ENCODE data around the gene MMP11.

Gene MMP11

DNA sequence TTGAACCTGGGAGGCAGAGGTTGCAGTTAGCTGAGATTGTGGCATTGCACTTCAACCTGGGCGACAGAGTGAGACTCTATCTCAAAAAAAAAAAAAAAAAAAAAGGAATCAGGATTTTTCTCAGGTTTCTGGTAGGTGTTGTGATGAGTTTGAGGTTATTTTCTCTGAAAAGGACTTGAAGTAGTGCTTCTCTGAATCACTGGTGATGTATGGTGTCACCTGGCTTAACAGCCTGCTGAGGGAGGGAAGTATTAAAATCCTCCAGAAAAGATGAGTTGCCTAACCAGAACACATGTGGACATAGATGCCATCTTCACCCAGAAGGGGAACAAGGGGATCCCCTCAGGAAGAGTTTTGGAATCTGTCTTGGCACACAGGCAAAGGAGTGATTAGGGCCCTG, 34.2 kb downstream of the MMP11 start:
- TF ChIP-seq, protein P1, sequence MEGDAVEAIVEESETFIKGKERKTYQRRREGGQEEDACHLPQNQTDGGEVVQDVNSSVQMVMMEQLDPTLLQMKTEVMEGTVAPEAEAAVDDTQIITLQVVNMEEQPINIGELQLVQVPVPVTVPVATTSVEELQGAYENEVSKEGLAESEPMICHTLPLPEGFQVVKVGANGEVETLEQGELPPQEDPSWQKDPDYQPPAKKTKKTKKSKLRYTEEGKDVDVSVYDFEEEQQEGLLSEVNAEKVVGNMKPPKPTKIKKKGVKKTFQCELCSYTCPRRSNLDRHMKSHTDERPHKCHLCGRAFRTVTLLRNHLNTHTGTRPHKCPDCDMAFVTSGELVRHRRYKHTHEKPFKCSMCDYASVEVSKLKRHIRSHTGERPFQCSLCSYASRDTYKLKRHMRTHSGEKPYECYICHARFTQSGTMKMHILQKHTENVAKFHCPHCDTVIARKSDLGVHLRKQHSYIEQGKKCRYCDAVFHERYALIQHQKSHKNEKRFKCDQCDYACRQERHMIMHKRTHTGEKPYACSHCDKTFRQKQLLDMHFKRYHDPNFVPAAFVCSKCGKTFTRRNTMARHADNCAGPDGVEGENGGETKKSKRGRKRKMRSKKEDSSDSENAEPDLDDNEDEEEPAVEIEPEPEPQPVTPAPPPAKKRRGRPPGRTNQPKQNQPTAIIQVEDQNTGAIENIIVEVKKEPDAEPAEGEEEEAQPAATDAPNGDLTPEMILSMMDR (IDR thresholded peaks at IDR 0.05; ENCODE audit: poor library complexity, severe bottlenecking), result no peak
- Histone ChIP-seq H3K36me3 (ENCODE audit: low read depth) (peaks cover 59% of the 10 kb centered on the region), H3K4me1 (ENCODE audit: insufficient read depth, poor library complexity, severe bottlenecking) (no peaks in the 10 kb centered on the region), H3K27me3 (ENCODE audit: insufficient read depth, poor library complexity, severe bottlenecking) (no peaks in the 10 kb centered on the region), H3K9me3 (ENCODE audit: severe bottlenecking) (no peaks in the 10 kb centered on the region), H3K27ac (ENCODE audit: poor library complexity, severe bottlenecking) (no peak overlapping the region), H3K4me3 (ENCODE audit: severe bottlenecking) (no peak overlapping the region)
- DNase-seq (ENCODE audit: low spot score) (no peak), ATAC-seq (ENCODE audit: low read depth) (no peak)

DNA sequence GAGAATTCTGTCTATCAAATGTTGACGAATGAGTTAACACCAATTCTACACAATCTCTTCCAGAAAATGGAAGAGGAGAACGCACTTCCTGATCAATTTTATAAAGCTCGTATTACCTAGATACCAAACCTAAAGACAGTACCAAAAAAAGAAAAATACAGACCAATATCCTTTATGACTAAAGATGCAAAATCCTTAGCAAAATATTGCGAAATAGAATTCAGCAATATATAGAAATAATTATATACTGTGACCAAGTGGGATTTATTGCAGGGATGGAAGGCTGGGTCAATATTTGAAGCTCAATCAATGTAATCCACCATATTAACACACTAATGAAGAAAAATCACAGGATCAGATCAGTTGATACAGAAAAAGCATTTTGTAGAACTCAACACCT, 39.7 kb downstream of the MMP11 start:
- Histone ChIP-seq H3K27me3 (ENCODE audit: insufficient read depth, poor library complexity, severe bottlenecking) (no peaks in the 10 kb centered on the region), H3K4me1 (ENCODE audit: insufficient read depth, poor library complexity, severe bottlenecking) (no peaks in the 10 kb centered on the region), H3K27ac (ENCODE audit: poor library complexity, severe bottlenecking) (no peak overlapping the region), H3K36me3 (ENCODE audit: low read depth) (peaks cover 28% of the 10 kb centered on the region), H3K9me3 (ENCODE audit: severe bottlenecking) (no peaks in the 10 kb centered on the region), H3K4me3 (ENCODE audit: severe bottlenecking) (no peak overlapping the region)
- no peak for ATAC-seq (ENCODE audit: low read depth)
- TF ChIP-seq, protein P1 (IDR thresholded peaks at IDR 0.05; ENCODE audit: poor library complexity, severe bottlenecking), result no peak
- DNase-seq (ENCODE audit: low spot score), result no peak

DNA sequence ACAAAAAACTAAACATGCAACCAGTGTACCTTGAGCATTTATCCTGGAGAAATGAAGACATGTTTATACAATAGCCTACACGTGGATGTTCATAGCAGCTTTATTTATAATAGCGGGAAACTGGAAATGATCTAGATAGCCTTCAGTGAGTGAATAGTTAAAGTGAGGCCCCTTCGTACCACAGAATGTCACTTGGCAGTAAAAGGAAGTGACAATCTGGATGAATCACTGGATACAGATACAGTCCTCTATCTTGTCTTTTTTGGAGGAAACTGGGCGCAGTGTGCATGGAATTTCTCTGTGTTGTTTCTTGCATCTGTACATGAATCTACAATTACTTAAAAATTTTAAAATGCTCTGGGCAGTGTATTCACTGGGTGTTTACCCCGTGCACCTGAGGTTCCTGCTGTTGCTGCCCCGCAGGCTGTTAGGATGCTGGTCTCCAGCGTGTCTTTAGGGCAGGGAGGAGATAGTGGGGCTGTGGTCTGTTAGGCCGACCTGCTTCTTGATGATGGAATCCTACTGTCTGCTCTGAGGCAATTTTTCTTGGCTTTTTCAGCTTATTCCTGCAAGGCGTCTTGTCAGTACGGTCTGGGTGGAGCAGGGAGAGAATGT, 43.0 kb downstream of the MMP11 start:
- no peak overlapping the region for H3K4me3 ChIP-seq (ENCODE audit: severe bottlenecking)
- ATAC-seq (ENCODE audit: low read depth) (no peak), DNase-seq (ENCODE audit: low spot score) (no peak)
- H3K36me3 ChIP-seq (ENCODE audit: low read depth), result peaks cover 61% of the 10 kb centered on the region
- TF ChIP-seq, protein P1 (IDR thresholded peaks at IDR 0.05; ENCODE audit: poor library complexity, severe bottlenecking), result no peak
- no peak overlapping the region for H3K27ac ChIP-seq (ENCODE audit: poor library complexity, severe bottlenecking)
- no peaks in the 10 kb centered on the region for H3K9me3 ChIP-seq (ENCODE audit: severe bottlenecking)
- H3K4me1 ChIP-seq (ENCODE audit: insufficient read depth, poor library complexity, severe bottlenecking), result no peaks in the 10 kb centered on the region
- no peaks in the 10 kb centered on the region for H3K27me3 ChIP-seq (ENCODE audit: insufficient read depth, poor library complexity, severe bottlenecking)

DNA sequence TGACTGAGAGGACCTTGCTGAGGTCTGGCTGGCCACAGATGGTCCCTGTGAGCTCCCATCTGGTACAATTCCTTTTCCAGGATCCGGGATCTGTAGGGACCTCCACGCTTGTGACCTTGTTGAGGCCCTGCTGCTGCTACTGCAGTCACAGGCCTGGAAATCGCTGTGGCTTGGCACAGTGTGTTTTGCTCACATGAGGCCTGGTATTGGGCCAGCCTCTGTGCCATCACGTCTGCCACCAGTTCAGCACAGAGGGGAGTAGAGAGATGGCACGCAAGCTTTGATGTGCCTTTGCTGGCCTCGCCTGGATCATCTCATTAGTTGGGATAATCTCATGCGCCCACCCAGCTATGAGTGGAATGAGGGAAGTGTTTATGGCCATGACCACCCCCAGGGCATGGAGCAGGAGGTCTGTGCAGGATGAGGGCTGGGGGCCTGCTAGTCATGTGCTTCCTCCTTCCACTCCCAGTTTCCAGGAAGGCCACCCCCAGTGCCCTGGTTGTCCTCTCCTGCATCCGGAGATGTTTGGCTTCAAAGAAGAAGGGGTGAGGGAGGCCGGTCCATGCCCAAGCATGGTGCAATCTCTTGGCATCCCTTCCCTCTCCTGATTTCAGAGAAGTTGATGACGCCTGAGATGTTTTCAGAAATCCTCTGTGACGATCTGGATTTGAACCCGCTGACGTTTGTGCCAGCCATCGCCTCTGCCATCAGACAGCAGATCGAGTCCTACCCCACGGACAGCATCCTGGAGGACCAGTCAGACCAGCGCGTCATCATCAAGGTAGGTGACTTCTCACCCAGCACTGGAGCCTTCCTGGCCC, 43.7 kb downstream of the MMP11 start:
- Histone ChIP-seq H3K4me3 (ENCODE audit: severe bottlenecking) (no peak overlapping the region), H3K4me1 (ENCODE audit: insufficient read depth, poor library complexity, severe bottlenecking) (no peaks in the 10 kb centered on the region), H3K9me3 (ENCODE audit: severe bottlenecking) (no peaks in the 10 kb centered on the region), H3K27me3 (ENCODE audit: insufficient read depth, poor library complexity, severe bottlenecking) (no peaks in the 10 kb centered on the region), H3K36me3 (ENCODE audit: low read depth) (peaks cover 62% of the 10 kb centered on the region), H3K27ac (ENCODE audit: poor library complexity, severe bottlenecking) (no peak overlapping the region)
- ATAC-seq (ENCODE audit: low read depth), result no peak
- TF ChIP-seq, protein P1 (IDR thresholded peaks at IDR 0.05; ENCODE audit: poor library complexity, severe bottlenecking), result no peak
- DNase-seq (ENCODE audit: low spot score), result no peak

DNA sequence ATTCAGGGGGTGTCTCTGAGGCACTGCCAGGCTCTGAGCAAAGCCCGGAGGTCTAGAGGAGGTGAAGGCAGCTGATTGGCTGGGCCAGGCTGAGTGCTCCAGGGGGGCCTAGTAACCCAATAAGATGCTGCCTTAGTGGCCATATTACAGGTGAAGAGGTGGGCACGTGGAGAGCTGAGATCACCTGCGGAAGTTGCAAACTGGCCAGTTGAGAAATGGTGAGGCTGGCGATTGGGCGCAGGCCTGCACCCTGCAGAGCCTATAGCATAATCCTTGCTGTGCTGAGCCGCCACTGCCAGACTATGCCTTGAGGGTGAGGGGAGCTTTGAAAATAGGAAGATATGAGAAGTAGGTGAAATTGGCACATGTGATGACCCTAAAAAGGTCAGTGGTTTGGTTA, 44.5 kb downstream of the MMP11 start:
- no peak for ATAC-seq (ENCODE audit: low read depth)
- H3K4me3 ChIP-seq (ENCODE audit: severe bottlenecking), result no peak overlapping the region
- H3K36me3 ChIP-seq (ENCODE audit: low read depth), result peaks cover 61% of the 10 kb centered on the region
- TF ChIP-seq, protein P1 (IDR thresholded peaks at IDR 0.05; ENCODE audit: poor library complexity, severe bottlenecking), result no peak
- H3K27ac ChIP-seq (ENCODE audit: poor library complexity, severe bottlenecking), result no peak overlapping the region
- H3K9me3 ChIP-seq (ENCODE audit: severe bottlenecking), result no peaks in the 10 kb centered on the region
- no peaks in the 10 kb centered on the region for H3K27me3 ChIP-seq (ENCODE audit: insufficient read depth, poor library complexity, severe bottlenecking)
- DNase-seq (ENCODE audit: low spot score), result no peak
- H3K4me1 ChIP-seq (ENCODE audit: insufficient read depth, poor library complexity, severe bottlenecking), result no peaks in the 10 kb centered on the region

Data from RWPE2 (cell line).